Neural cell (in vitro differentiated cells): ENCODE measurements around the gene FOXK2. TPM values are rescaled to one million over a fixed set of nuclear protein-coding genes. Genes with fewer than 3 reads are reported as not detected.

ENCODE experiments used
- H2AFZ ChIP-seq: fragments of 200-600, 300-800 bp; sonication (generic), shearing (Covaris generic); 2 replicates; pipeline ENCODE4 v1.6.0; 2014; ENCODE audit warnings: low read depth, mild to moderate bottlenecking, antibody characterized with exemption, low read length, moderate library complexity
- H3F3A ChIP-seq: fragments of 200-600 bp; shearing (Covaris generic); 2 replicates; pipeline ENCODE4 v1.6.1; 2016; ENCODE audit warnings: mild to moderate bottlenecking, moderate library complexity, mixed read lengths, antibody characterized with exemption, low read length; ENCODE audit not compliant: insufficient read depth, poor library complexity, severe bottlenecking
- H3K27ac ChIP-seq: fragments of 200-600, 300-800 bp; sonication (generic), shearing (Covaris generic); 2 replicates; pipeline ENCODE4 v1.5.1; 2014; ENCODE audit warnings: mild to moderate bottlenecking, low read length, moderate library complexity
- H3K27me3 ChIP-seq: fragments of 300-800, 200-600 bp; sonication (generic), shearing (Covaris generic); 2 replicates; pipeline ENCODE4 v1.6.0; 2014; ENCODE audit warnings: mild to moderate bottlenecking, low read depth, low read length, moderate library complexity; ENCODE audit not compliant: insufficient read depth
- H3K36me3 ChIP-seq: fragments of 300-800, 200-600 bp; sonication (generic), shearing (Covaris generic); 2 replicates; pipeline ENCODE4 v1.5.1; 2014; ENCODE audit warnings: mild to moderate bottlenecking, antibody characterized with exemption, low read length, moderate library complexity; ENCODE audit not compliant: insufficient read depth
- H3K4me2 ChIP-seq: fragments of 300-800, 200-600 bp; sonication (generic), shearing (Covaris generic); 2 replicates; pipeline ENCODE4 v1.6.0; 2014; ENCODE audit warnings: mild to moderate bottlenecking, low read length
- H3K4me3 ChIP-seq: fragments of 300-800, 200-600 bp; sonication (generic), shearing (Covaris generic); 2 replicates; pipeline ENCODE4 v1.5.1; 2014; ENCODE audit warnings: mild to moderate bottlenecking, low read length, moderate library complexity
- H3K79me2 ChIP-seq: fragments of 200-600 bp; shearing (Covaris generic); replicated peaks from 2 replicates; pipeline ENCODE4 v1.6.0; 2014; ENCODE audit warnings: mild to moderate bottlenecking, low read length, moderate library complexity; ENCODE audit not compliant: insufficient read depth
- H3K9ac ChIP-seq: fragments of 300-800, 200-600 bp; sonication (generic), shearing (Covaris generic); 2 replicates; pipeline ENCODE4 v1.6.1; 2016; ENCODE audit warnings: mild to moderate bottlenecking, low read length, mixed read lengths
- H3K9me2 ChIP-seq: fragments of 200-600 bp; shearing (Covaris generic); 2 replicates; pipeline ENCODE4 v1.6.1; 2016; ENCODE audit warnings: mild to moderate bottlenecking, low read length, mixed read lengths; ENCODE audit not compliant: insufficient read depth
- H3K9me3 ChIP-seq: fragments of 200-600, 300-800 bp; sonication (generic), shearing (Covaris generic); 2 replicates; pipeline ENCODE4 v1.6.1; 2016; ENCODE audit warnings: mild to moderate bottlenecking, mixed run types, low read length, moderate library complexity, mixed read lengths
- H4K20me1 ChIP-seq: fragments of 200-600 bp; shearing (Covaris generic); 2 replicates; pipeline ENCODE4 v1.6.1; 2016; ENCODE audit warnings: mild to moderate bottlenecking, mixed run types; ENCODE audit not compliant: insufficient read depth
- CTCF ChIP-seq: fragments of 450-650 bp; IDR thresholded peaks from 2 replicates; pipeline ENCODE4 v1.5.1; 2014; ENCODE audit warnings: antibody characterized with exemption, mild to moderate bottlenecking, moderate library complexity; ENCODE audit not compliant: poor library complexity, severe bottlenecking
- EP300 ChIP-seq: fragments of 450-650 bp; conservative IDR thresholded peaks from 2 replicates; pipeline ENCODE4 v1.6.1; 2014; ENCODE audit warnings: antibody characterized with exemption, mild to moderate bottlenecking, moderate library complexity; ENCODE audit not compliant: poor library complexity, severe bottlenecking
- EZH2 ChIP-seq: fragments of 200-600, 300-800 bp; shearing (Covaris generic), sonication (generic); IDR thresholded peaks from 2 replicates; pipeline ENCODE4 v1.6.1; 2014; ENCODE audit warnings: antibody characterized with exemption, low read length, borderline replicate concordance, mild to moderate bottlenecking; ENCODE audit not compliant: insufficient read depth, poor library complexity, severe bottlenecking
- MXI1 ChIP-seq: fragments of 450-650 bp; conservative IDR thresholded peaks from 2 replicates; pipeline ENCODE4 v1.6.1; 2014; ENCODE audit warnings: antibody characterized with exemption, mild to moderate bottlenecking; ENCODE audit not compliant: poor library complexity, severe bottlenecking
- POLR2AphosphoS5 ChIP-seq: IDR thresholded peaks from 2 replicates; pipeline ENCODE4 v1.6.1; 2012
- RAD21 ChIP-seq: fragments of 450-650 bp; conservative IDR thresholded peaks from 2 replicates; pipeline ENCODE4 v1.6.1; 2014; ENCODE audit warnings: antibody characterized with exemption, mild to moderate bottlenecking, moderate library complexity
- REST ChIP-seq: IDR thresholded peaks from 2 replicates; pipeline ENCODE4 v1.6.1; 2012; ENCODE audit warnings: borderline replicate concordance
- SMC3 ChIP-seq: fragments of 450-650 bp; conservative IDR thresholded peaks from 2 replicates; pipeline ENCODE4 v1.6.1; 2014; ENCODE audit warnings: antibody characterized with exemption, mild to moderate bottlenecking, moderate library complexity; ENCODE audit not compliant: poor library complexity
- TAF1 ChIP-seq: IDR thresholded peaks from 2 replicates; pipeline ENCODE4 v1.6.1; 2012; ENCODE audit warnings: low read depth
- polyA plus RNA-seq: library from polyadenylated mRNA; depleted of rRNA; stranded (reverse); fragments of >200 nt; gene quantifications from 2 replicates; pipeline ENCODE4 v1.2.3, GENCODE V29; 2014

The FOXK2 gene
- polyA plus RNA-seq, 1 donor from 2014 or later, result 24.4 TPM

- Histone ChIP-seq H2AFZ (no peak overlapping the region), H3K36me3 (no peaks in the 10 kb centered on the region), H3K27ac (no peak overlapping the region), H3K4me2 (no peak overlapping the region), H3K27me3 (no peaks in the 10 kb centered on the region), H3K9me3 (no peaks in the 10 kb centered on the region), H3F3A (no peaks in the 10 kb centered on the region), H4K20me1 (no peaks in the 10 kb centered on the region), H3K79me2 (peaks cover 47% of the 10 kb centered on the region), H3K9ac (no peak overlapping the region), H3K4me3 (no peak overlapping the region), H3K9me2 (no peaks in the 10 kb centered on the region)
- no peak for TF ChIP-seq REST
- TF ChIP-seq EP300, result no peak
- no peak for TF ChIP-seq RAD21
- no peak for TF ChIP-seq MXI1
- no peak for TF ChIP-seq CTCF
- TF ChIP-seq TAF1, result no peak
Observed at GRCh38 chr17:82640036-82640435, 120.5 kb downstream of the FOXK2 start.

GRCh38 chr17:82642022-82642421, 122.5 kb downstream of the FOXK2 start:
- Histone ChIP-seq H3K36me3 (no peaks in the 10 kb centered on the region), H4K20me1 (peaks cover 4% of the 10 kb centered on the region), H3K79me2 (peaks cover 60% of the 10 kb centered on the region), H3F3A (no peaks in the 10 kb centered on the region), H3K4me3 (no peak overlapping the region), H3K27ac (no peak overlapping the region), H2AFZ (no peak overlapping the region), H3K27me3 (no peaks in the 10 kb centered on the region), H3K4me2 (no peak overlapping the region), H3K9me2 (no peaks in the 10 kb centered on the region), H3K9ac (no peak overlapping the region), H3K9me3 (no peaks in the 10 kb centered on the region)
- TF ChIP-seq RAD21 (no peak), MXI1 (no peak), SMC3 (no peak), CTCF (no peak)

DNA sequence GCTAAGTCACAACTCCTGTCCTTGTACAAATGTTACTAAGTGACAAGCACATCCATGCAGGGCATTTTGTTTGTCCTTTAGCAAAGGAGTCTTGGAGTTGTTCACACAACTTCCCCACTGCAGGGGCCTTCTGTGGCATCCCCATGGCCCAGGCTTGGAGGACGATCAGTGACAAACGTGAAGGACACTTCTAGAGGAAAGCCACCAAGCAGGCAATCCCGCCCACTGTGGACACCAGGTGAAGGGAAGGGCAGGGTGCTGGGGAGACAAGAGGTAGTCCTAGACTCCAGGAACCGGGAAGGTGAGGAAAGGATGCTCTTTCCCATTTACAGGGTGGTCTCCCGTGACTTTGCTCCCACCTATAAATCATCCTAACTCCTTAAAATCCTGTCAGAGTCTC, 124.6 kb downstream of the FOXK2 start:
- H3K79me2 ChIP-seq, result peaks cover 61% of the 10 kb centered on the region
- H3F3A ChIP-seq, result no peaks in the 10 kb centered on the region
- no peaks in the 10 kb centered on the region for H3K36me3 ChIP-seq
- no peak overlapping the region for H3K4me2 ChIP-seq
- no peak overlapping the region for H3K27ac ChIP-seq
- no peak overlapping the region for H2AFZ ChIP-seq
- H3K9me2 ChIP-seq, result no peaks in the 10 kb centered on the region
- no peaks in the 10 kb centered on the region for H3K9me3 ChIP-seq
- H3K9ac ChIP-seq, result no peak overlapping the region
- H3K27me3 ChIP-seq, result no peaks in the 10 kb centered on the region
- peaks cover 4% of the 10 kb centered on the region for H4K20me1 ChIP-seq
- no peak overlapping the region for H3K4me3 ChIP-seq
- TF ChIP-seq POLR2AphosphoS5 (no peak), EZH2 (no peak), RAD21 (no peak), MXI1 (no peak), CTCF (no peak), TAF1 (no peak), SMC3 (no peak), REST (no peak)
